ENCODE data around the gene GRM4.

The GRM4 gene

DNA sequence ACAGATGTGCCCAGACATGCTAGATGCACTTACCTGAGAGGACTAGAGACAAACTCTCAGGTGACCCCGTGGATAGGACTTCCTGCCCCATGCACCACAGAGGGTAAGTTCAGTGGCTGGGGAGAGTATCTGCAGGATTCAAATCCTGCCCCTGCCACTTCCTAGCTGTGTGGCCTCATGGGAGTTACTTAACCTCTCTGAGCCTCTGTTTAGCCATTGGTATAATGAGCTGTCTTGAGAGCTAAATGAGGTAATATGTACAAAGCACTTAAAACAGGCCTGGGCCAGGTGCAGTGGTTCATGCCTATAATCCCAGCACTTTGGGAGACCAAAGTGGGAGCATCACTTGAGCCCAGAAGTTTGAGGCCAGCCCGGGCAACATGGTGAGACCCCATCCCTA lies 59.3 kb downstream of the GRM4 start:
- DNase-seq = no peak

GRCh38 chr6:34085453-34086170 lies 60.3 kb downstream of the GRM4 start:
- DNase-seq = no peak

GRCh38 chr6:34084591-34085290 lies 61.1 kb downstream of the GRM4 start:
- DNase-seq = no peak

- DNase-seq = no peak
Observed at GRCh38 chr6:34082864-34083626, 62.8 kb downstream of the GRM4 start.

DNA sequence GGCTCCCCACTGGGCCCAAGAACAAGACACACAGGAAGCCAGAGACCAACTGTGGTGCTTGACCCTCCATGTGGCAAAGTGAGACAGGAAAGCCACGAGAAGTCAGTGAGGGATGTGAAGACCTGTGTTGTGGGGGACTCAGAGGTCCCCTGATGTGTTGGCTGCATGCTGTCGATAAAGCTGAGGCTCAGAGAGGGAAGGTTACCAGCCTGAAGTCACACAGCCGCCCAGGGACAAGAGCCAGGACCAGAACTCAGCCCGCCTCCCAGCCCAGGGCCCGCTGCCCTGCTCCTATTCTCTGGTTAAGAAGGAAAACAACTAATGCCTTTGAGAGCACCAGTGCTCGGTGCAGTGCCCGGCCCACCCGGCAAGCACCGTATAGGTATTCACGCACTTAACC lies 63.5 kb downstream of the GRM4 start:
- no peak for DNase-seq

DNA sequence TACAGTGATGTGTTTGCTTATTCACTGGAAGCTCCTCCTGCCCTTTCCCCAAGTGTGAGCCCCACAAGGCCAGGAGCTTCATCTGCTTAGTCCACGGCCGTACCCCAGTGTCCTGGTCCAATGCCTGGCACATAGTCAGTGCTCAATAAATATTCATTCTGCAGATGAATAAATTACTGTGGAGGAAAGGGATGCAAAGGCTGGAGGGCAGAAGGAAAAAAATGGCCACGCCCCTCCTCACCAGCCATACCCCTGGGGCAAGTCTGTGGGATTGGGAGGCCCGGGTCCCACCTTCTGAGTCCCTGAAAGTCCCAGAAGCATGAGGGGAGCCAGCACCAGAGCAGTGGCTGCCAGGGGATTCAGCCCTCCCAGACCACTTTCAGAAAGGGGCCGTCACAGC lies 65.5 kb downstream of the GRM4 start:
- DNase-seq = no peak

DNA sequence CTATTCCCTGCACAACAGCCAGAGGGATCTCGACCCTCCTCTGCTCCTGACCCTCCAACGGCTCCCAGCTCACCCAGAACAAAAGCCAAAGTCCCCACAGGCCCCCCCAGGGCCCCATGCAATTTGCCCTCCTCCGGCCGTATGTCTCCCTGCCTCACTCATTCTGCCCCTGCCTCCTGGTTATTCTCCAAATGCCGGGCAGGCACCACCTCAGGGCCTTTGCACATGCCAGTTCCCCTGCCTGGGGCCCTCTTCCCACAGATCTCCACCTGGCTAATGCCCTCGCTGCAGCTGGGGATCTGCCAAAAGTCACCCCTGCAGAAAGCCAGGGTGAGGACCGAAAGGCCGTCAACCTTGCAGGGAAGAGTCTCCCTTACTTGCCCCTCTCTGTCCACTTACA lies 66.0 kb downstream of the GRM4 start:
- no peak for DNase-seq

DNA sequence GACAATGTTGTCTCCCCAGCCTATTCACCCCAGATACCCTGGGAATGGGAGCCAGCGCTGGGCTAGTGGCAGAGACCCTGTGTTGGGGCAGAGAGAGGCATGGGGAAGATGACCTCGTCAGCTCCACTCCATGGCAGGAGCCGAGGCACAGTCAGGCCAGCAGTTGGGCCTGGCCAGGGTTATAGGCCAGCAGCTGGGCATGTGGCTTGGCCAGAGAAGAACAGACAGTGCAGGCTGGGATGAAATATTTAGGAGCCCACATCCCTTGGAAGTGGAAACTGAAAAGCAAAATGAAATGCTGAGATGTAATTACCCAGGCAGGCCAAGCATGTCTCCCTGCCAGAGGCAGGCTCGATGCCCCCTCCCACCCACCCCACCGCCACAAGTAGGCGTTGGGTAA lies 70.0 kb downstream of the GRM4 start:
- DNase-seq = no peak

GRCh38 chr6:34074064-34074742 lies 71.7 kb downstream of the GRM4 start:
- no peak for DNase-seq

DNA sequence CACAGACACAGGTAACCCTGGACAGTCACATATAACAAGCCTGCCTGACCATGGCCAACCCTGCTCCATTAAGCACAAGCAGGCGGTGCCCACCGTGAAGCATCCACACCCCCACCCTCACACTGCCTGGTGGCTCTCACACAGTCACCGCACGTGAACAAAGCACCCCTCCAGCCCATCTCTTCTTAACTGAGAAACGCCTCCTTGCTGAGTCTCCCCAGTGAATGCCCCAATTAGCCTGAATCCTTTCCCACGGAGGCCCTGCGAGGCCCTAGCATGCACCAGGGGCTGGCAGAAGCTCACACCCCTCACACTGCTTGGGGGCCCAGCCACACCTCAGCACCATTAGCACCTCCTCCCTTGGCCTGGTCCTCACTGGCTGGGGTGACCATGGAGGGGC lies 72.3 kb downstream of the GRM4 start:
- DNase-seq = no peak

GRCh38 chr6:34072727-34073126 lies 73.2 kb downstream of the GRM4 start:
- DNase-seq = no peak

- no peak for DNase-seq
Observed at GRCh38 chr6:34071884-34072379, 74.0 kb downstream of the GRM4 start.

GRCh38 chr6:34071136-34071883 lies 74.6 kb downstream of the GRM4 start:
- DNase-seq = no peak

DNA sequence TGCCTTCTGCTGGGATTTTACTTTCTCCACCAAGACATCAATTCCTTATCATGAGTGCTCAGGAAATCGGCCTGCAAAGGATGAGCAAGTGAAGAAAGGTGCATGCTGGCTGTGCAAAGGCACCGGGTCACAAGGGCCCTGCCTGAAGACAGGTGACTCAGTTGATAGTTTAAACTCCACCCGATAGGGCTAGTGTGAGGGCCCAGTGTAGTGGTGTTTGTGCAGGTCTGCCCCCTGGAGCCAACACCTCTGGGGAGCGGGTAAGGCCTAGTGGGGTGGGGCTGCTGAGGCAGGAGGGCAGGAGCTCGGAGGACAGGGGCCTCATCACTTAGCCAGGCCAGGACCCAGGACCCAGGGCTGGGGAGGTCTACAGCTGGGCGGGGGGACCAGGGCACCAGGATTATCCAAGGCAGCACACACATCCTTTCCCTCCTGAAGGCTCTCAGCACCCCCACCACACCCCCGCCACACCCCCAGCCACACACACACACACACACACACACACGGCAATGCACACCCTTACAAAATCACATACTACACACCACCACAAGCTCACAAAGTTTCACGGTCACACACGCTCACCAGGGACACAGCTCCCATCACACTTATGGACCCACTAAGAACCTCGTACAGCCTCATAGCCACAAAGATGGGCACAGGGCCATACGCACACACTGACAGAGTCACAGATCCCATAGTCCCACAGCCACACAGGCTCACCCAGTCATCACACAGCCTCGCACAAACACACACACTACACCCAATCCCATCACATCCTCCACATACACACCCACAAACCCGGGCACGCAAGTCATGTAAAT lies 75.4 kb downstream of the GRM4 start:
- DNase-seq = no peak

- no peak for DNase-seq
Observed at GRCh38 chr6:34068462-34069044, 77.3 kb downstream of the GRM4 start.

GRCh38 chr6:34067814-34068213 lies 78.1 kb downstream of the GRM4 start:
- DNase-seq = no peak

GRCh38 chr6:34066772-34067770 lies 78.8 kb downstream of the GRM4 start:
- no peak for DNase-seq

GRCh38 chr6:34066218-34066571 lies 79.7 kb downstream of the GRM4 start:
- DNase-seq = no peak
